ENCODE measurements around the gene HSFX2.

Gene HSFX2

DNA sequence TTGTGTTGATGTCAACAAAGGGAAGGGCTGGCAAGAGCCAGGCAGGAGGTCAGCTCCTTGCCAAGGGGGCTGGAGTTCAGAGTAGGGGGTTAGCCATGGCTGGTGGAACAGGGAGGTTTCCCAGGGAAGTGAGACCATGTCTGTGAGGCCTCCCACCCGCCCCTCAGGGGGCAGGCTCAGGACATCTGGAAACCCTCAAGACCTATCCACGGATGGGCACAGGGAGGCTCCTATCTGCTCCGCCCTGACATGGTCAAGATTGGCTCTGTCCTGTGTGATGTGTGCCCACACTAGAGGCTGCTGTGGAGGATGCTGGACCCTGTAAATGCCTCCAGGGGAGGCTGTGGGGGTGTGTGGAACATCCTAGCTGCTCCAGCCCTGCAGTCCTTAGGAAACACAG is 44.5 kb upstream of the HSFX2 start:
- H3K9me2 ChIP-seq (replicated peaks; ENCODE audit: low read depth, low read length), result no peaks in the 10 kb centered on the region
- H3K27me3 ChIP-seq (ENCODE audit: insufficient read depth, low read length, poor library complexity, severe bottlenecking), result no peaks in the 10 kb centered on the region
- H3K9me3 ChIP-seq (ENCODE audit: insufficient read depth, low read depth, low read length), result no peaks in the 10 kb centered on the region
- H3K4me2 ChIP-seq (ENCODE audit: low read depth, low read length, poor library complexity, severe bottlenecking), result no peak overlapping the region
- H4K20me1 ChIP-seq (ENCODE audit: insufficient read depth, low read length, poor library complexity, severe bottlenecking), result no peaks in the 10 kb centered on the region
- no peaks in the 10 kb centered on the region for H3K36me3 ChIP-seq (ENCODE audit: insufficient read depth, low read length)
- no peak overlapping the region for H2AFZ ChIP-seq (ENCODE audit: low read length)
- no peak overlapping the region for H3K9ac ChIP-seq (ENCODE audit: low read depth, low read length, poor library complexity, severe bottlenecking)
- no peaks in the 10 kb centered on the region for H3K79me2 ChIP-seq (ENCODE audit: insufficient read depth, low read length)
- H3F3A ChIP-seq (ENCODE audit: low read depth), result no peaks in the 10 kb centered on the region
- no peaks in the 10 kb centered on the region for H3K4me1 ChIP-seq (ENCODE audit: insufficient read depth, low read length, poor library complexity, severe bottlenecking)
- TF ChIP-seq EZH2phosphoT487 (IDR thresholded peaks at IDR 0.05; ENCODE audit: borderline replicate concordance) (no peak), CTCF (conservative IDR thresholded peaks at IDR 0.05; ENCODE audit: low read length) (no peak)
- H3K4me3 ChIP-seq (ENCODE audit: low read length, poor library complexity, severe bottlenecking), result no peak overlapping the region

DNA sequence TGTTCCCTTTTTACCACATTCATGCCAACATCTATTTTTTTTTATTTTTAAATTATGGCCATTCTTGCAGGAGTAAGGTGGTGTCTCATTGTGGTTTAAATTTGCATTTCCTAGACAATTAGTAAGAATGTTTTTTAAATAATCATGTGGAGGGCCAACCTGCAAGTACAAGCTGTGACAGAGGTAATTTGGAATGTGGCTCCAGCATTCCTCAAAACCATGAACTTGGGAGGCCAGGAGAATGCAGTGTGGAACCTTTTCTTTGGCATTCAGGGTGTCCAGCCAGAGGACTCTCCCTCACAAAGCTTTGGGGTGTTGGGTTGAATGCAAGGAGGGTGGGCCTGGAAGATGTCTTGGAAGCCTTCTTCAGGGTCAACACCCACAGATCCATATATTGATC is 43.7 kb upstream of the HSFX2 start:
- no peaks in the 10 kb centered on the region for H3K27me3 ChIP-seq (ENCODE audit: insufficient read depth, low read length, poor library complexity, severe bottlenecking)
- no peak overlapping the region for H3K4me2 ChIP-seq (ENCODE audit: low read depth, low read length, poor library complexity, severe bottlenecking)
- TF ChIP-seq EZH2phosphoT487 (IDR thresholded peaks at IDR 0.05; ENCODE audit: borderline replicate concordance), result no peak
- no peak for TF ChIP-seq CTCF (conservative IDR thresholded peaks at IDR 0.05; ENCODE audit: low read length)
- H4K20me1 ChIP-seq (ENCODE audit: insufficient read depth, low read length, poor library complexity, severe bottlenecking), result no peaks in the 10 kb centered on the region
- no peak overlapping the region for H2AFZ ChIP-seq (ENCODE audit: low read length)
- H3K9me3 ChIP-seq (ENCODE audit: insufficient read depth, low read depth, low read length), result no peaks in the 10 kb centered on the region
- no peaks in the 10 kb centered on the region for H3F3A ChIP-seq (ENCODE audit: low read depth)
- no peaks in the 10 kb centered on the region for H3K79me2 ChIP-seq (ENCODE audit: insufficient read depth, low read length)
- no peaks in the 10 kb centered on the region for H3K9me2 ChIP-seq (replicated peaks; ENCODE audit: low read depth, low read length)
- H3K36me3 ChIP-seq (ENCODE audit: insufficient read depth, low read length), result no peaks in the 10 kb centered on the region
- H3K4me3 ChIP-seq (ENCODE audit: low read length, poor library complexity, severe bottlenecking), result no peak overlapping the region
- H3K9ac ChIP-seq (ENCODE audit: low read depth, low read length, poor library complexity, severe bottlenecking), result no peak overlapping the region
- H3K4me1 ChIP-seq (ENCODE audit: insufficient read depth, low read length, poor library complexity, severe bottlenecking), result no peaks in the 10 kb centered on the region

DNA sequence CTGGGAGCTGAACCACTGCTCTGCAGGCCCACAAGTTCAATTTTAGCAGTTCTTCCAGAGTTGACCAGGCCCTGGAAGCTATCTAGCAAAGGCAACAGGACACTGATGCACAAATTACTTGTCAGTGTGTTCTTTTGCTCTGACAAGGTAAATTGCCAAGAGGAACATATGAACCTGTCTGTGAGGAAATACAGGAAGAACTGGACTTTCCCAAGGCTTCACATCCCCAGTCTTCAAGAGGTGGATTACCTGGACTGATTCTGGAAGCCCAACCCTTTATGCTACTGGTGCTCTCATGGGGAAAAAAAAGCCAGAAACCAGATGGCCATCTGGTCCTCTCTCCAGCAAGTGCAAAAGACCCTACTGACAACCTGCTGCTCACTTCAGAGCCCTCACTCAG is 38.4 kb upstream of the HSFX2 start:
- no peak for TF ChIP-seq CTCF (conservative IDR thresholded peaks at IDR 0.05; ENCODE audit: low read length)
- TF ChIP-seq EZH2phosphoT487 (IDR thresholded peaks at IDR 0.05; ENCODE audit: borderline replicate concordance), result no peak
- H3K4me3 ChIP-seq (ENCODE audit: low read length, poor library complexity, severe bottlenecking), result no peak overlapping the region
- H3K4me2 ChIP-seq (ENCODE audit: low read depth, low read length, poor library complexity, severe bottlenecking), result no peak overlapping the region
- peaks cover 17% of the 10 kb centered on the region for H4K20me1 ChIP-seq (ENCODE audit: insufficient read depth, low read length, poor library complexity, severe bottlenecking)
- H3K36me3 ChIP-seq (ENCODE audit: insufficient read depth, low read length), result no peaks in the 10 kb centered on the region
- H3K9me3 ChIP-seq (ENCODE audit: insufficient read depth, low read depth, low read length), result no peaks in the 10 kb centered on the region
- no peak overlapping the region for H2AFZ ChIP-seq (ENCODE audit: low read length)
- H3K9ac ChIP-seq (ENCODE audit: low read depth, low read length, poor library complexity, severe bottlenecking), result no peak overlapping the region
- H3F3A ChIP-seq (ENCODE audit: low read depth), result no peaks in the 10 kb centered on the region
- no peaks in the 10 kb centered on the region for H3K9me2 ChIP-seq (replicated peaks; ENCODE audit: low read depth, low read length)
- H3K27me3 ChIP-seq (ENCODE audit: insufficient read depth, low read length, poor library complexity, severe bottlenecking), result no peaks in the 10 kb centered on the region
- H3K79me2 ChIP-seq (ENCODE audit: insufficient read depth, low read length), result peaks cover 29% of the 10 kb centered on the region
- peaks cover 26% of the 10 kb centered on the region for H3K4me1 ChIP-seq (ENCODE audit: insufficient read depth, low read length, poor library complexity, severe bottlenecking)
